Fibroblast of lung (primary cell): ENCODE results near the gene STEAP2. TPM values are rescaled to one million over a fixed set of nuclear protein-coding genes. Genes with fewer than 3 reads are reported as not detected.

Experiments used
- DNase-seq, 2 donors: peaks; one replicate each; pipeline versions ENCODE4 v3.0.0 to v3.0.0-alpha.2; 2010; ENCODE audit warnings: low read depth in 2 of 2
- H2AFZ ChIP-seq: 2 replicates; pipeline ENCODE4 v1.5.1; 2012; ENCODE audit warnings: low read length, control low read depth, inconsistent platforms
- H3K27ac ChIP-seq: 2 replicates; pipeline ENCODE4 v1.5.1; 2011; ENCODE audit warnings: low read length, control low read depth; ENCODE audit not compliant: insufficient read depth
- H3K27me3 ChIP-seq: 2 replicates; pipeline ENCODE4 v1.5.1; 2011; ENCODE audit warnings: mild to moderate bottlenecking, low read length; ENCODE audit not compliant: control insufficient read depth, insufficient read depth
- H3K36me3 ChIP-seq: 2 replicates; pipeline ENCODE4 v1.5.1; 2011; ENCODE audit warnings: low read length; ENCODE audit not compliant: control insufficient read depth, insufficient read depth
- H3K4me1 ChIP-seq: 2 replicates; pipeline ENCODE4 v1.5.1; 2011; ENCODE audit warnings: low read length; ENCODE audit not compliant: control insufficient read depth, insufficient read depth; ENCODE audit errors: extremely low read depth
- H3K4me2 ChIP-seq: 2 replicates; pipeline ENCODE4 v1.5.1; 2011; ENCODE audit warnings: low read length, control low read depth; ENCODE audit not compliant: insufficient read depth; ENCODE audit errors: extremely low read depth
- H3K4me3 ChIP-seq, 4 experiments: fragments of 200-600 bp in 1 of 4; sonication (generic) in 1 of 4; replicated peaks in 1 of 4; 2 replicates each; pipeline ENCODE4 v1.5.1; 2011 to 2016; ENCODE audit warnings: low read length in 4 of 4, low read depth in 3 of 4, mild to moderate bottlenecking in 3 of 4, control low read depth in 2 of 4, inconsistent platforms in 1 of 4, mixed read lengths in 1 of 4; ENCODE audit not compliant: insufficient read depth in 1 of 4; ENCODE audit errors: control extremely low read depth in 1 of 4
- H3K79me2 ChIP-seq: 2 replicates; pipeline ENCODE4 v1.5.1; 2012; ENCODE audit warnings: mild to moderate bottlenecking, low read length, inconsistent platforms; ENCODE audit not compliant: control insufficient read depth, insufficient read depth
- H3K9ac ChIP-seq: 2 replicates; pipeline ENCODE4 v1.5.1; 2011; ENCODE audit warnings: mild to moderate bottlenecking, low read length, control low read depth; ENCODE audit not compliant: insufficient read depth
- H3K9me3 ChIP-seq: 2 replicates; pipeline ENCODE4 v1.5.1; 2012; ENCODE audit warnings: low read depth, low read length; ENCODE audit not compliant: control insufficient read depth, insufficient read depth
- H4K20me1 ChIP-seq: 2 replicates; pipeline ENCODE4 v1.5.1; 2011; ENCODE audit warnings: low read length; ENCODE audit not compliant: control insufficient read depth, insufficient read depth; ENCODE audit errors: extremely low read depth
- EZH2 ChIP-seq: IDR thresholded peaks from 2 replicates; pipeline ENCODE4 v1.5.1; 2012; ENCODE audit warnings: low read length, control low read depth, mild to moderate bottlenecking; ENCODE audit errors: missing control alignments
- polyA plus RNA-seq, 2 donors: library from polyadenylated mRNA; depleted of rRNA in 1 of 2; stranded (reverse) in 1 of 2; unstranded in 1 of 2; fragments of >200 nt; gene quantifications; 2 replicates each; pipeline ENCODE4 v1.2.1, GENCODE V29; 2011 to 2012; ENCODE audit warnings: missing spikeins in 1 of 2
- total RNA-seq: library from RNA; depleted of rRNA; stranded (reverse); fragments of >200 nt; gene quantifications from 2 replicates; pipeline ENCODE4 v1.2.1, GENCODE V29; 2014
- TF ChIP-seq, protein P1 (sequence below), 2 donors: IDR thresholded peaks in 1 of 2; conservative IDR thresholded peaks in 1 of 2; 1 replicate in 1 of 2; 2 replicates in 1 of 2; pipeline ENCODE4 v1.5.1; 2011 to 2012; ENCODE audit warnings: low read length in 2 of 2, control low read depth in 1 of 2, inconsistent platforms in 1 of 2, low read depth in 1 of 2, mild to moderate bottlenecking in 1 of 2

Gene STEAP2
- total and polyA plus RNA-seq, 2 donors (not counting 1 experiment from before 2014, with no cell fraction given), result 16.5 to 26.3 TPM

DNA sequence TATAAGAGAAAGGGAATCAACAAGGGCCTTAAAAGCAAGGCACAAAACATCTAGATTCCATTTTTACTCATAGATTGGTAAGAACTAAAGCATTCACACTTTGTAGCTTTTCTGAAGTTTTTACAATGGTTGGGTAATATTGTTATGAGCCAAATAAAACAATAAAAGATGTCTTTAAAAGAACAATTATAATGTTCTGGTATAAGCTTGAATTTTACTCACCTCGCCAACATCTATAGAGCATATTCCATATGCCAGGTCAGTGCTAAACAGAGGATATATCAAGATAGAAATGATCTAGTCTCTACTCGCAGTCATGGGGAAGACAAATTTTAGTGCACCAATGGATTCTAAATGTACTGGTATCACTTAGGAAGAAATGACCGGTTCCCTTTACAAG is 45.4 kb upstream of the STEAP2 start:
- Histone ChIP-seq H3K9me3 (no peaks in the 10 kb centered on the region), H3K79me2 (no peaks in the 10 kb centered on the region), H3K27me3 (no peaks in the 10 kb centered on the region), H3K27ac (no peak overlapping the region), H3K36me3 (no peaks in the 10 kb centered on the region), H3K4me2 (no peak overlapping the region), H3K4me3 (no peak overlapping the region), H3K4me1 (no peaks in the 10 kb centered on the region), H4K20me1 (no peaks in the 10 kb centered on the region), H3K9ac (no peak overlapping the region), H2AFZ (no peak overlapping the region)
- TF ChIP-seq, protein P1, sequence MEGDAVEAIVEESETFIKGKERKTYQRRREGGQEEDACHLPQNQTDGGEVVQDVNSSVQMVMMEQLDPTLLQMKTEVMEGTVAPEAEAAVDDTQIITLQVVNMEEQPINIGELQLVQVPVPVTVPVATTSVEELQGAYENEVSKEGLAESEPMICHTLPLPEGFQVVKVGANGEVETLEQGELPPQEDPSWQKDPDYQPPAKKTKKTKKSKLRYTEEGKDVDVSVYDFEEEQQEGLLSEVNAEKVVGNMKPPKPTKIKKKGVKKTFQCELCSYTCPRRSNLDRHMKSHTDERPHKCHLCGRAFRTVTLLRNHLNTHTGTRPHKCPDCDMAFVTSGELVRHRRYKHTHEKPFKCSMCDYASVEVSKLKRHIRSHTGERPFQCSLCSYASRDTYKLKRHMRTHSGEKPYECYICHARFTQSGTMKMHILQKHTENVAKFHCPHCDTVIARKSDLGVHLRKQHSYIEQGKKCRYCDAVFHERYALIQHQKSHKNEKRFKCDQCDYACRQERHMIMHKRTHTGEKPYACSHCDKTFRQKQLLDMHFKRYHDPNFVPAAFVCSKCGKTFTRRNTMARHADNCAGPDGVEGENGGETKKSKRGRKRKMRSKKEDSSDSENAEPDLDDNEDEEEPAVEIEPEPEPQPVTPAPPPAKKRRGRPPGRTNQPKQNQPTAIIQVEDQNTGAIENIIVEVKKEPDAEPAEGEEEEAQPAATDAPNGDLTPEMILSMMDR (conservative IDR thresholded peaks at IDR 0.05 in 1 of 2, IDR thresholded peaks at IDR 0.05 in 1 of 2; ENCODE audit: low read depth in 1 of 2, low read length in 2 of 2), result no peak
- no peak for TF ChIP-seq EZH2
- no peak for DNase-seq

DNA sequence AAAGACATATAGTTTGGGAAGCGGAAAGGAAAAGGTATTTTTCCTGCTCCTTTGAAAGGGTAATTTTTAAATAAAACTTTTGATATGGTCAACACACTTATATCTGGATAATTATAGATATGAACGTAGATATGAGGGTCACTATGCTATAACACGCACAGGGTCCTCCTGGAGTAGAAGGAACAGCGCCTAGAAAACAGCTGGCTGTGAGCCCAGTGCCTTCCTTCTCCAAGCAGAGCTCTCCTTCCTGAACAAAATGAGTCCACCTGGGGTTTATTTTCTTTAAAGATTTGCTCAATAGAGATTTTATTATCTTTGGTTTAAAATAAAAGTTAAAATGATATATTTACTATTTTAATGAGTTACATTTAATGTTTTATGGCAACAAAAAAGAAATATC is 44.2 kb upstream of the STEAP2 start:
- Histone ChIP-seq H3K79me2 (no peaks in the 10 kb centered on the region), H2AFZ (no peak overlapping the region), H4K20me1 (no peaks in the 10 kb centered on the region), H3K36me3 (no peaks in the 10 kb centered on the region), H3K9ac (no peak overlapping the region), H3K9me3 (no peaks in the 10 kb centered on the region), H3K4me2 (no peak overlapping the region), H3K4me1 (no peaks in the 10 kb centered on the region), H3K27me3 (no peaks in the 10 kb centered on the region), H3K4me3 (no peak overlapping the region), H3K27ac (no peak overlapping the region)
- TF ChIP-seq EZH2, result no peak
- TF ChIP-seq, protein P1 (conservative IDR thresholded peaks at IDR 0.05 in 1 of 2, IDR thresholded peaks at IDR 0.05 in 1 of 2; ENCODE audit: low read depth in 1 of 2, low read length in 2 of 2), result no peak
- DNase-seq, result no peak

DNA sequence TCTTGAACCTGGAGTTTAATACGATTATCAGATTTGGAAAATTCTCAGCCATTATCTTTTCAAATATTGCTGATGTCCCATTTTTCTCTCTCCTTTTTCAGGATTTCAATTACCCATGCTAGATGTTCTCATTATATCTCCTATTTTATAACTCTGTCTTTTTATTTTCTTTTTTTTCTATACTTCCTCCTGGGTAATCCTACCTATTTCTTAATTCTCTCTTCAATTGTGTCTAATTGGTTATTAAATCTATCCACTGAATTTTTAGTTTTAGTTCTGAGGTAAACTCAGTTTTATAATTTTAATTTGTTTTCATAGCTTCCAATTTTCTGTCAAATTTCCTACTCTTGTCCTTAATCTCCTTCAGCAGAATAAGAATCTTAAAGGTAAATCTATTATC is 41.6 kb upstream of the STEAP2 start:
- TF ChIP-seq EZH2, result no peak
- TF ChIP-seq, protein P1 (conservative IDR thresholded peaks at IDR 0.05 in 1 of 2, IDR thresholded peaks at IDR 0.05 in 1 of 2; ENCODE audit: low read depth in 1 of 2, low read length in 2 of 2), result no peak
- Histone ChIP-seq H3K9ac (no peak overlapping the region), H3K27me3 (no peaks in the 10 kb centered on the region), H3K79me2 (no peaks in the 10 kb centered on the region), H3K27ac (no peak overlapping the region), H2AFZ (no peak overlapping the region), H3K36me3 (no peaks in the 10 kb centered on the region), H3K4me2 (no peak overlapping the region), H3K9me3 (no peaks in the 10 kb centered on the region), H4K20me1 (no peaks in the 10 kb centered on the region), H3K4me3 (no peak overlapping the region), H3K4me1 (no peaks in the 10 kb centered on the region)
- DNase-seq, result no peak
